Measurements from ENCODE around the gene TIPRL. TPM values are rescaled to one million over a fixed set of nuclear protein-coding genes. Genes with fewer than 3 reads are reported as not detected.

Gene TIPRL
- total RNA-seq, 2 experiments from 2014 or later = 36.0 to 54.3 TPM

- H4K20me1 ChIP-seq (ENCODE audit: insufficient read depth, low read length) = no peaks in the 10 kb centered on the region
- no peak overlapping the region for H3K4me3 ChIP-seq (ENCODE audit: low read depth, low read length, poor library complexity, severe bottlenecking)
- no peak overlapping the region for H3K4me2 ChIP-seq (ENCODE audit: low read length)
- no peaks in the 10 kb centered on the region for H3K9me2 ChIP-seq (ENCODE audit: insufficient read depth, low read length)
- ChIA-PET POLR2A (interaction anchor here (0.6 kb wide), 1 partner anchor 53 kb away, joined by 3 read pairs; no protein-coding TSS in a partner anchor), CTCF (ENCODE audit: unreplicated experiment) (no interaction called here)
- intact Hi-C loops (cut with micrococcal nuclease; ENCODE audit: unreplicated experiment) = no loop called here
- TF ChIP-seq, protein P1, sequence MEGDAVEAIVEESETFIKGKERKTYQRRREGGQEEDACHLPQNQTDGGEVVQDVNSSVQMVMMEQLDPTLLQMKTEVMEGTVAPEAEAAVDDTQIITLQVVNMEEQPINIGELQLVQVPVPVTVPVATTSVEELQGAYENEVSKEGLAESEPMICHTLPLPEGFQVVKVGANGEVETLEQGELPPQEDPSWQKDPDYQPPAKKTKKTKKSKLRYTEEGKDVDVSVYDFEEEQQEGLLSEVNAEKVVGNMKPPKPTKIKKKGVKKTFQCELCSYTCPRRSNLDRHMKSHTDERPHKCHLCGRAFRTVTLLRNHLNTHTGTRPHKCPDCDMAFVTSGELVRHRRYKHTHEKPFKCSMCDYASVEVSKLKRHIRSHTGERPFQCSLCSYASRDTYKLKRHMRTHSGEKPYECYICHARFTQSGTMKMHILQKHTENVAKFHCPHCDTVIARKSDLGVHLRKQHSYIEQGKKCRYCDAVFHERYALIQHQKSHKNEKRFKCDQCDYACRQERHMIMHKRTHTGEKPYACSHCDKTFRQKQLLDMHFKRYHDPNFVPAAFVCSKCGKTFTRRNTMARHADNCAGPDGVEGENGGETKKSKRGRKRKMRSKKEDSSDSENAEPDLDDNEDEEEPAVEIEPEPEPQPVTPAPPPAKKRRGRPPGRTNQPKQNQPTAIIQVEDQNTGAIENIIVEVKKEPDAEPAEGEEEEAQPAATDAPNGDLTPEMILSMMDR (conservative IDR thresholded peaks at IDR 0.05; ENCODE audit: low read length) = no peak
- TF ChIP-seq EZH2phosphoT487 (IDR thresholded peaks at IDR 0.05; ENCODE audit: borderline replicate concordance, low read depth, low read length) = no peak
- H3K4me1 ChIP-seq (ENCODE audit: insufficient read depth, low read length, poor library complexity, severe bottlenecking) = no peaks in the 10 kb centered on the region
- no TSS peak for BruUV-seq (replicated peaks)
- no peak overlapping the region for H2AFZ ChIP-seq (ENCODE audit: low read length)
- no peaks in the 10 kb centered on the region for H3K79me2 ChIP-seq (ENCODE audit: insufficient read depth, low read depth, low read length)
- no peaks in the 10 kb centered on the region for H3K36me3 ChIP-seq (ENCODE audit: insufficient read depth, low read length)
- no peaks in the 10 kb centered on the region for H3K9me3 ChIP-seq (ENCODE audit: low read length)
- DNase-seq (ENCODE audit: low spot score) = no peak
- no peak overlapping the region for H3K27ac ChIP-seq (ENCODE audit: low read depth, low read length, poor library complexity, severe bottlenecking)
Observed at GRCh38 chr1:168210312-168210711, 31.6 kb downstream of the TIPRL start.

DNA sequence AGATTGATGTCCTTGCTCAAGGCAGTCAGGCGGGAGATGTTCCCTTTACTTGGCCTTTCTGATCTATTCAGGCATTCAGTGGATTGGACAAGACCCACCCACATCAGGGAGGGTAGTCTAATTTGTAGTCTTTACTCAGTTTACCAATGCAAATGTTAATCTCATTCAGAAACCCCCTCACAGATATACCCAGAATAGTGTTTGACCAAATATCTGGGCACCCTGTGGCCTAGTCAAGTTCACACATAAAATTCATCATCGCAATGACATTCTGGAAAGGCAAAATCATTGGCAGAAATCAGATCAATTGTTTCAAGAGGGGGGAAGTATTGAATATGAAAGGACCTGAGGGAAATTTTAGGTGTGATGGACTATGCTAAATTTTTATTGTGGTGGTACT, 34.6 kb downstream of the TIPRL start:
- H3K79me2 ChIP-seq (ENCODE audit: insufficient read depth, low read depth, low read length) = no peaks in the 10 kb centered on the region
- no peak overlapping the region for H3K4me3 ChIP-seq (ENCODE audit: low read depth, low read length, poor library complexity, severe bottlenecking)
- H3K9me3 ChIP-seq (ENCODE audit: low read length) = no peaks in the 10 kb centered on the region
- H3K4me2 ChIP-seq (ENCODE audit: low read length) = no peak overlapping the region
- H3K4me1 ChIP-seq (ENCODE audit: insufficient read depth, low read length, poor library complexity, severe bottlenecking) = no peaks in the 10 kb centered on the region
- no TSS peak for BruUV-seq (replicated peaks)
- no peak for TF ChIP-seq EZH2phosphoT487 (IDR thresholded peaks at IDR 0.05; ENCODE audit: borderline replicate concordance, low read depth, low read length)
- TF ChIP-seq, protein P1 (conservative IDR thresholded peaks at IDR 0.05; ENCODE audit: low read length) = no peak
- POLR2A ChIA-PET = no interaction called here
- H3K9me2 ChIP-seq (ENCODE audit: insufficient read depth, low read length) = no peaks in the 10 kb centered on the region
- CTCF ChIA-PET (ENCODE audit: unreplicated experiment) = no interaction called here
- DNase-seq (ENCODE audit: low spot score) = no peak
- H2AFZ ChIP-seq (ENCODE audit: low read length) = no peak overlapping the region
- H4K20me1 ChIP-seq (ENCODE audit: insufficient read depth, low read length) = no peaks in the 10 kb centered on the region
- H3K36me3 ChIP-seq (ENCODE audit: insufficient read depth, low read length) = no peaks in the 10 kb centered on the region
- H3K27ac ChIP-seq (ENCODE audit: low read depth, low read length, poor library complexity, severe bottlenecking) = no peak overlapping the region
- intact Hi-C loops (cut with micrococcal nuclease; ENCODE audit: unreplicated experiment) = no loop called here

- Histone ChIP-seq H3K9me2 (ENCODE audit: insufficient read depth, low read length) (no peaks in the 10 kb centered on the region), H3K4me1 (ENCODE audit: insufficient read depth, low read length, poor library complexity, severe bottlenecking) (no peaks in the 10 kb centered on the region), H3K4me2 (ENCODE audit: low read length) (no peak overlapping the region), H2AFZ (ENCODE audit: low read length) (no peak overlapping the region), H4K20me1 (ENCODE audit: insufficient read depth, low read length) (no peaks in the 10 kb centered on the region), H3K9me3 (ENCODE audit: low read length) (no peaks in the 10 kb centered on the region), H3K36me3 (ENCODE audit: insufficient read depth, low read length) (no peaks in the 10 kb centered on the region), H3K4me3 (ENCODE audit: low read depth, low read length, poor library complexity, severe bottlenecking) (no peak overlapping the region), H3K27ac (ENCODE audit: low read depth, low read length, poor library complexity, severe bottlenecking) (no peak overlapping the region), H3K79me2 (ENCODE audit: insufficient read depth, low read depth, low read length) (no peaks in the 10 kb centered on the region)
- intact Hi-C loops (cut with micrococcal nuclease; ENCODE audit: unreplicated experiment) = no loop called here
- CTCF ChIA-PET (ENCODE audit: unreplicated experiment) = no interaction called here
- no peak for DNase-seq (ENCODE audit: low spot score)
- POLR2A ChIA-PET = interaction anchor here (0.8 kb wide), 1 partner anchor 8 kb away, joined by 3 read pairs; no protein-coding TSS in a partner anchor
- TF ChIP-seq, protein P1 (conservative IDR thresholded peaks at IDR 0.05; ENCODE audit: low read length) = no peak
- TF ChIP-seq EZH2phosphoT487 (IDR thresholded peaks at IDR 0.05; ENCODE audit: borderline replicate concordance, low read depth, low read length) = no peak
- BruUV-seq (replicated peaks) = no TSS peak
Observed at GRCh38 chr1:168216171-168216570, 37.4 kb downstream of the TIPRL start.

Measured in OCI-LY7 (cell line).